OCI-LY1 (cell line): ENCODE results near the gene LOXL3.

Experiments used
- EZH2 ChIP-seq: fragments of 200-600 bp; sonication (generic), shearing (Covaris generic); IDR thresholded peaks from 2 replicates; pipeline ENCODE4 v1.8.0; 2017; ENCODE audit warnings: borderline replicate concordance, mixed run types, mild to moderate bottlenecking, antibody characterized with exemption, low read length, moderate library complexity, mixed read lengths
- TF ChIP-seq, protein P1 (sequence below): fragments of 200-600 bp; sonication (generic), shearing (Covaris generic); IDR thresholded peaks from 2 replicates; pipeline ENCODE4 v1.5.1; 2017; ENCODE audit warnings: mild to moderate bottlenecking, antibody characterized with exemption, low read length, moderate library complexity, mixed read lengths

DNA sequence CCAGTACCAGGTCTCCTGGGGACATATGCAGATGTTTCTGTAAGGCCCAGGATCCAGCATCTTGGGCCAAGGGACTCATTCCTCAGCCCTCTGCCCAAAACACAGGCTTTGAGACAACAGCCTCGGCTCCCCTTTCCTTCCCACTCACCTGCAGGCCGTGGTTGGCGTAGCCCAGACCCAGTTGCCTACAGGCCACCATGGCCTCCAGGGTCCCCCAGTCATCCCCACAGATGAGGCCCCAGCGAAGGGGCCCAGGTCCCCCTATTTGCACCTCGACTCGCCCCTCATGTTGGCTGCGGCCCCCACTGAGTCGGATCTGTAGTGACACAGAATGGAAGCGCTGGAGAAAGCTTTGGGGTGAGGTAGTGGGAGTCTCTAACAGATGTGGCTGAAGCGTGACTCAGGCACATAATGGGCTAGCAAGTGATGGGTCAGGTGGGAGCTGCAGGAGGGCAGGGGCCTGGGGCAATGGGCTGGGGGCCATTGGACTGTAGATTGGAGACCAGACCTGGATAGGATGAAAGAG is 18.2 kb downstream of the LOXL3 start:
- TF ChIP-seq, protein P1, sequence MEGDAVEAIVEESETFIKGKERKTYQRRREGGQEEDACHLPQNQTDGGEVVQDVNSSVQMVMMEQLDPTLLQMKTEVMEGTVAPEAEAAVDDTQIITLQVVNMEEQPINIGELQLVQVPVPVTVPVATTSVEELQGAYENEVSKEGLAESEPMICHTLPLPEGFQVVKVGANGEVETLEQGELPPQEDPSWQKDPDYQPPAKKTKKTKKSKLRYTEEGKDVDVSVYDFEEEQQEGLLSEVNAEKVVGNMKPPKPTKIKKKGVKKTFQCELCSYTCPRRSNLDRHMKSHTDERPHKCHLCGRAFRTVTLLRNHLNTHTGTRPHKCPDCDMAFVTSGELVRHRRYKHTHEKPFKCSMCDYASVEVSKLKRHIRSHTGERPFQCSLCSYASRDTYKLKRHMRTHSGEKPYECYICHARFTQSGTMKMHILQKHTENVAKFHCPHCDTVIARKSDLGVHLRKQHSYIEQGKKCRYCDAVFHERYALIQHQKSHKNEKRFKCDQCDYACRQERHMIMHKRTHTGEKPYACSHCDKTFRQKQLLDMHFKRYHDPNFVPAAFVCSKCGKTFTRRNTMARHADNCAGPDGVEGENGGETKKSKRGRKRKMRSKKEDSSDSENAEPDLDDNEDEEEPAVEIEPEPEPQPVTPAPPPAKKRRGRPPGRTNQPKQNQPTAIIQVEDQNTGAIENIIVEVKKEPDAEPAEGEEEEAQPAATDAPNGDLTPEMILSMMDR: no peak
- TF ChIP-seq EZH2: no peak
